ENCODE results near the gene CYCS.
A peak's percentile ranks its signal among the peaks of the same experiment; 100 is the strongest.
"Not testable (repeated sequence)": the region's sequence is repeated elsewhere in the genome, so short reads cannot be mapped to it uniquely, and the experiment has no call there.

Gene CYCS

DNA sequence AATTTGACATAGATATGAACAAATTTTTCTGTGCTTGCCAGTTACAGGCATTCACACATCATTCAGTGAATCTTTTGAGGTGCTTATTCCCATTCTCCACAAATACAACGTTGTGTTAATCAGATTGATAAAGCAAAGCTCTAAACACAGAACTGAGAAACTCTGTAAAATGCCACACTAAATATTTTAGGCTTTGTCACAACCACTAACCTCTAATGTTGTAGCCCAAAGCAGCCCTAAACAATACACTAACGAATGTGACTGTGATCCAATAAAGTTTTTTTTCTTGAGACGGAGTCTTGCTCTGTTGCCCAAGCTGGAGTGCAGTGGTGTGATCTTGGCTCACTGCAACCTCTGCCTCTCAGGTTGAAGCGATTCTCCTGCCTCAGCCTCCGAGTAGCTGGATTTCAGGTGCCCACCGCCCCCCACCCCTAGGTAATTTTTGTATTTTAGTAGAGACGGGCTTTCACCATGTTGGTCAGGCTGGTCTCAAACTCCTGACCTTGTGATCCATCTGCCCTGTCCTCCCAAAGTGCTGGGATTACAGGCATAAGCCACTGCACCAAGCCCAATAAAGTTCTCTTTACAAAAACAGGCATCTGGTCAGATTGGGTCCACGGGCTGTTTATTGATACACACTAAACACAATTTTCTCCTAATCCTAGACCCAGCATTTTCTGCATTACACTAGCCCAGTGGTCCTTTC is 6.9 kb downstream of the CYCS start:
- no peak for DNase-seq (ENCODE audit: low read depth, low spot score)

GRCh38 chr7:25117226-25118047 is 7.6 kb downstream of the CYCS start:
- no peak for DNase-seq (ENCODE audit: low read depth, low spot score)

- no peak for DNase-seq (ENCODE audit: low read depth, low spot score)
Observed at GRCh38 chr7:25116621-25117020, 8.4 kb downstream of the CYCS start.

DNA sequence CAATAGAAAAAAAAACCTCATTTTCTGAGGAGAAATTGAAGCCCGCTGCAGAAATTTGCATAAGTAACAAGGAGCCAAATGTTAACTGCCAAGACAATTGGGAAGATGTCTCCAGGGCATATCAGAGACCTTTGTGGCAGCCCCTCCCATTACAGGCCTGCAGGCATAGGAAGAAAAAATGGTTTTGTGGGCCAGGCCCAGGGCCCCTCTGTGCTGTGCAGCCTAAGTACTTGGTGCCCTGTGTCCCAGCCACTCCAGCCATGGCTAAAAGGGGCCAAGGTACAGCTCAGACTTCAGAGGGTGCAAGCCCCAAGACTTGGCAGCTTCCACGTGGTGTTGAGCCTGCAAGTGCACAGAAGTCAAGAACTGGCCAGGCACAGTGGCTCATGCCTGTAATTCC is 14.5 kb downstream of the CYCS start:
- not testable (repeated sequence) for DNase-seq (ENCODE audit: low read depth, low spot score)

GRCh38 chr7:25109276-25109675 is 15.8 kb downstream of the CYCS start:
- DNase-seq (ENCODE audit: low read depth, low spot score): no peak

- DNase-seq (ENCODE audit: low read depth, low spot score): no peak
Observed at GRCh38 chr7:25105911-25106310, 19.1 kb downstream of the CYCS start.

GRCh38 chr7:25103773-25104172 is 21.3 kb downstream of the CYCS start:
- no peak for DNase-seq (ENCODE audit: low read depth, low spot score)

GRCh38 chr7:25101817-25102216 is 23.2 kb downstream of the CYCS start:
- no peak for DNase-seq (ENCODE audit: low read depth, low spot score)

GRCh38 chr7:25098096-25099046 is 26.7 kb downstream of the CYCS start:
- DNase-seq (ENCODE audit: low read depth, low spot score): peak; percentile 64

DNA sequence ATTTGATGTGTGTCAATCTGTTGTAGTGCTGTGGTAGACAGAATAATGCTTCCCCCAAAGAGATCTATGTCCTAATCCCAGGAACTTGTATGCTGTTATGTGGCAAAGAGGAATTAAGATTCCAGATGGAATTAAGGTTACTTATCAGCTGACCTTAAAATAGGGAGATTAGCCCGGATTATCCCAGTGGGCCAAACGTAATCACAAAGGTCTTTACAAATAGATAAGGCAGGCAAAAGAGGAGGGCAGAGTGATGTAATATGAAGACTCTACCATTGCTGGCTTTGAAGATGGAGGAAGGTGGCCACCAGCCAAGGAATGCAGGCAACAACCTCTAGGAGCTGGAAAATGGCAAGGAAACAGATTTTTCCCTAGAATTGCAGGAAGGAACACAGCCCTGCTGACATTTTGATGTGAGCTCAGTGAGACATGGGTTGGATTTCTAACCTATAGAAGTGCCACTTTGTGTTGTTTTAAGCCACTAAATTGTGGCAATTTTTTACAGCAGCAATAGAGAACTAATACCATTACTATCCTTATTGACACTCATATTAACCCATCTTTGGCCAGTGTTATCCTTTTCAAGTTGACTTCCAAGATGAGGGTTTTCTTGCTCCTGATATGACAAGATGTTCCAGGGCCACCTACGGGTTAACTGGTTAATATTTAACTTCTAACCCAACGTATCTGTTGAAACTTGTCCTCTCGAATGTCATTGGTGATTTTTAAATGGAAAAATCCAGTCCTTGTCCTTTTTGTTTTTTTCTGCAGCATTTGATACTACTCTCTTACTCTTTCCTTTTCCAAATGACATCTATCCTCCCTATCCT is 29.3 kb downstream of the CYCS start:
- no peak for DNase-seq (ENCODE audit: low read depth, low spot score)

- peak; percentile 84 for DNase-seq (ENCODE audit: low read depth, low spot score)
Observed at GRCh38 chr7:25093268-25093826, 31.7 kb downstream of the CYCS start.

DNA sequence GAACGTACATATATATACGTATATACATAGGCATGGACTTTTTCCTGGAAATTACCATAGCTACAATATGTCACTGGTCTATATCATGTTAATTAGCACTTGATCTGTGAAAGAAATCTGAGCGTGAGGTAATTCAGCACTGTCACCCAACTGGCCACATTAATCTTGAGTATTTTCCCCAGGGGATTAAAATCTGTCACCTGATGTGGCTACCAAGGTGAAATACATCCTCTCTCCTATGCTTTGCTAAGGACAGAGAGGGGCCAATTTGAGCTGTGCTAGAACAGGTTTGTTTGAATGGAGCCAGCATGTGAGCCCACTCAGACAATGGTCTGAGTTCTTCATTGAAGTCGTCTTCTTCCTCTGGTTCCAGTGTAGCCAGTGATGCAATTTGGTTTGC is 33.3 kb downstream of the CYCS start:
- DNase-seq (ENCODE audit: low read depth, low spot score): no peak

DNA sequence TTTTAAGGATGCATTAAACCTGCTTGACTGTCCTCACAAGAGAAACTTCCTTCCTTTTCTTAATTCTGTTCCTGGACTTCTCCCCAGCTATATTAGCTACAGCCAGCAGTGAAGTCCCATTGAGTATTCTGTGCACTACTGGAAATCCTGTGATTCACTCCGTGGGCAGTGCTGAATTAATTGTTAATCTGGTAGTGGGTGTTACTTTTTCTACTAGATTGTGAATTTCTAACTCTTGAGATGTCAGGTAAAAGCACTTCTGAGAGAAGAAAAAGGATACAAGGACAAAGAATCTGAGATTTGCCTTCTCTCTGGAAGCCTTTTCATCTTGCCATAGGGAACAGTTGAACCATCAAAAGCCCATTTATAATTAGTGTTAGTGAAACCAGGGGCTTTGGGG is 33.9 kb downstream of the CYCS start:
- DNase-seq (ENCODE audit: low read depth, low spot score): no peak

DNA sequence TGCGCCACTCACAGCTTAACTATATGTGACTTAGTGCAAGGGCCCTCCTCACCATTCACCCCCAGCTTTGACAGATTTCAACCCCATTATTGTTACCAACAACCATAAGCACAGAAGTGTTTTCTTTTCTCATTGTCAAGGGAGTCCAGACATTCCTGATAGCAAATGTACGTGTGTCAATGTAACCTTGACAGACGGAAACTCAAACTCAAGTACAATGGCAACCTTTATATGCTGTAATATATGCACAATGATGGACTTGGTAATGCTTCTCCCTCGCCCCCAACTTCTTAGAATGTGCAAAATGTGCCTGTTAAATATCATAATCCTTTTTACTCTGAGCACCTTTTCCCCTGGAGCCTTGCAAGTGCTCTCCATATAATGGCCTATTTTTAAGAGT is 34.7 kb downstream of the CYCS start:
- DNase-seq (ENCODE audit: low read depth, low spot score): no peak

GRCh38 chr7:25087855-25088254 is 37.2 kb downstream of the CYCS start:
- DNase-seq (ENCODE audit: low read depth, low spot score): no peak

DNA sequence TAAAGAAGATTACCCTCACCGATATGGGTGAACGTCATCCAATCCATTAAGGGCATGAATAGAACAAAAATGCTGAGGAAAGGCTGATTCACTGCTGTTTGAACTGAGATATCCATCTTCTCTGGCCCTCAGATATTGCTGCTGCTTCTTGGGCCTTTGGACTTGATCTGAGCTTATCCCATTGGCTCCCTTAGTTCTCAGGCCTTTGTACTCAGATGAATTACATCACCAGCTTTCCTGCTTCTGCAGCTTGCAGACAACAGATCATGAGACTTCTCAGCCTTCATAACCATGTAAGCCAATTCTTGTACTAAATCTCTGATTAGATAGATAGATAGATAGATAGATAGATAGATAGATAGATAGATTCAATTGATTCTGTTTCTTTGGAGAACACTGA is 40.2 kb downstream of the CYCS start:
- DNase-seq (ENCODE audit: low read depth, low spot score): no peak

- DNase-seq (ENCODE audit: low read depth, low spot score): no peak
Observed at GRCh38 chr7:25083201-25083600, 41.9 kb downstream of the CYCS start.

DNA sequence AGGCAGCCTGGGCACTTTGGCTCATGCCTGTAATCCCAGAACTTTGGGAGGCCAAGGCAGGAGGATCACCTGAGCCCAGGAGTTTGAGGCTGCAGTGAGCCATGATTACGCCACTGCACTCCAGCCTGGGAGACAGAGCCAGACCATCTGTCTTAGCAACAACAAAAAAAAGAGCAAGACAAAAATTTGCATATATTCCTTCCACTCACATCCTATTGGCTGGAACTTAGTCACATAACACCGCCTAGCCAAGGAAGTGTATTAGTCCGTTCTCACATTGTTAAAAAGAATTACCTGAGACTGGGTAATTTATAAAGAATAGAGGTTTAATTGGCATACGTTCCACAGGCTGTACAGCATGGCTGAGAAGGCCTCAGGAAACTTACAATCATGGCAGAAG is 43.0 kb downstream of the CYCS start:
- DNase-seq (ENCODE audit: low read depth, low spot score): not testable (repeated sequence)

DNA sequence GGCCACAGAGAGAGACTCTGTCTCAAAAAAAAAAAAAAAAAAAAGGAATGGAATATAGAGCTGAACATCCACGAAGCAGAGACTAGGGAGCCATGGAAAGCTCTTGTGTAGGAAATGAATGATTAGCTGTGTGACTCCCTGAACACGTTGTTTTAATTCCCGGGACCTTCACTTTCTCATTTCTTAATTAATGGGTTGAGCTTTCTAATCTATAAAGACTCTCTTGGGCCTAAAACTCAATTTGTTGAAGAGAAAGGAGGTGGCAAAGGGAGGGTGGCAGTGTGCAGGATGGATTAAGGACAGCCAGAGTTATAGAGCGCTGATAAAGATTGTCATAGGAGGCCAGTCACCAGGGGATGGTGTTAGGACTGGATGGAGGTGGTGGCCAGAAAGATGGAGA is 48.0 kb downstream of the CYCS start:
- DNase-seq (ENCODE audit: low read depth, low spot score): no peak

- no peak for DNase-seq (ENCODE audit: low read depth, low spot score)
Observed at GRCh38 chr7:25075459-25075858, 49.6 kb downstream of the CYCS start.

DNA sequence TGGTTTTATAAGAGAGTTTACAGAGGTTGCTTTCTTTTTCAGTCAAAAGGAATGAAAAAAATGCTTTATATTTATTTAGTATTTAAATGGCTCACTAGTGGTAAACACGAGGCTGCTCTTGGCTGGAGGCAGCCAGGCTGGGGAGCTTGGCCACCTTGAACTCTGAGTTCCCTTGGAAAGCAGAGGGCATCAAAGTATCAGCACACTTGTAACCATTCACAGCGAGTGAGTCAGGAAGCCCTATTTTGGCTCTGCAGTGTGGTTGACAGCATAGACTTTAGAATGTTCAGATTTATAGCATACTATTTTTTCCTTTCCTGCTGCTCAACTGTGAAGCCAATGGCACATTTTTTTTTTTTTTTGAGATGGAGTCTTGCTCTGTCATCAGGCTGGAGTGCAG is 51.6 kb downstream of the CYCS start:
- DNase-seq (ENCODE audit: low read depth, low spot score): no peak
